Mucosa of descending colon (tissue), 3 donors: ENCODE measurements around the gene SLC35G4. TPM values are rescaled to one million over a fixed set of nuclear protein-coding genes. Genes with fewer than 3 reads are reported as not detected.

Experiments
- ATAC-seq: fragments of 200-7000 bp; cut with Tn5 transposase; one replicate; pipeline ENCODE4 v1.9.1; 2020; ENCODE audit warnings: mild to moderate bottlenecking, moderate library complexity
- DNase-seq, 3 donors: peaks; one replicate each; pipeline ENCODE4 v3.0.0-alpha.2; 2020
- H3K36me3 ChIP-seq: fragments of 200-600 bp; one replicate; pipeline ENCODE4 v1.8.0; 2021; ENCODE audit warnings: low read depth, mild to moderate bottlenecking
- H3K4me1 ChIP-seq: fragments of 200-600 bp; one replicate; pipeline ENCODE4 v1.8.0; 2021; ENCODE audit warnings: low read depth, mild to moderate bottlenecking
- H3K4me3 ChIP-seq: fragments of 200-600 bp; one replicate; pipeline ENCODE4 v1.8.0; 2021; ENCODE audit warnings: mild to moderate bottlenecking
- H3K9me3 ChIP-seq: fragments of 200-600 bp; one replicate; pipeline ENCODE4 v1.8.0; 2021; ENCODE audit warnings: mild to moderate bottlenecking
- intact Hi-C, 2 donors: fragments of 100-400 bp; cut with DNase I in 1 of 2; cut with micrococcal nuclease in 1 of 2; formaldehyde crosslinking; loops; one replicate each; pipeline versions ENCODE4 v1.11.0 to v1.11.1; 2022; cut with DNase I, micrococcal nuclease
- microRNA-seq: library from miRNA; unstranded; fragments of <30 nt; microRNA quantifications from one replicate; pipeline ENCODE4, GENCODE V29; 2019
- total RNA-seq, 3 donors: library from RNA; stranded (reverse); fragmentation: NEBNext Ultra II Directional in 2 of 3; extraction: Animal tissue kit (Norgen Biotek cat#: 25700) in 2 of 3; gene quantifications; one replicate each; pipeline versions ENCODE4 v1.2.1 to v1.2.4, GENCODE V29; 2021 to 2023
- TF ChIP-seq, protein P1 (sequence below): fragments of 200-600 bp; IDR thresholded peaks from one replicate; pipeline ENCODE4 v1.8.0; 2022; ENCODE audit warnings: antibody characterized with exemption, mild to moderate bottlenecking
- donor health status: DM: no; HTN: no; CAD: no; lungs with moderate emphysema.
- donor health status: DM: no; HTN: no; CAD: no.
- donor health status: DM: no; HTN: yes; CAD: no.

SLC35G4 gene
- total RNA-seq, 3 donors from 2014 or later: not detected

DNA sequence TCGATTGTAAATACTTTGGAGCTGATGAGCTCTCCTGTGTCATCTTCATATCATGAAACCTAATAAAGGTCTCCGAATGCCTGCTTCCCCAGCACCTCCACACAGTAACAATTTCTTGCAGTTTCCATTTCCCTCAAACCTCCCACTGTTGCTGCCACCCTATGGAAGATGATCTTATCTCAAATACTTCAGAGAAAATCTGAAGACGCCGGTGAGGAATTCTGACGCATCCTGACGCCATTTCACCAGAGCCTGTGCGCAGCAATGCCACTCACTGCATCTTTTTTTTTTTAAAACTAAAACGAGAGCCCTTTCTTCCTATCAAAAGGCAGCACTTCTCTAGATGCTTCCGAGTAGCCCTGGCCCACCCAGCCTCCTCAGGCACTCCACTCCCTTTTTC lies 47.8 kb downstream of the SLC35G4 start:
- H3K36me3 ChIP-seq: no peaks in the 10 kb centered on the region
- intact Hi-C loops: no loop called here
- TF ChIP-seq, protein P1, sequence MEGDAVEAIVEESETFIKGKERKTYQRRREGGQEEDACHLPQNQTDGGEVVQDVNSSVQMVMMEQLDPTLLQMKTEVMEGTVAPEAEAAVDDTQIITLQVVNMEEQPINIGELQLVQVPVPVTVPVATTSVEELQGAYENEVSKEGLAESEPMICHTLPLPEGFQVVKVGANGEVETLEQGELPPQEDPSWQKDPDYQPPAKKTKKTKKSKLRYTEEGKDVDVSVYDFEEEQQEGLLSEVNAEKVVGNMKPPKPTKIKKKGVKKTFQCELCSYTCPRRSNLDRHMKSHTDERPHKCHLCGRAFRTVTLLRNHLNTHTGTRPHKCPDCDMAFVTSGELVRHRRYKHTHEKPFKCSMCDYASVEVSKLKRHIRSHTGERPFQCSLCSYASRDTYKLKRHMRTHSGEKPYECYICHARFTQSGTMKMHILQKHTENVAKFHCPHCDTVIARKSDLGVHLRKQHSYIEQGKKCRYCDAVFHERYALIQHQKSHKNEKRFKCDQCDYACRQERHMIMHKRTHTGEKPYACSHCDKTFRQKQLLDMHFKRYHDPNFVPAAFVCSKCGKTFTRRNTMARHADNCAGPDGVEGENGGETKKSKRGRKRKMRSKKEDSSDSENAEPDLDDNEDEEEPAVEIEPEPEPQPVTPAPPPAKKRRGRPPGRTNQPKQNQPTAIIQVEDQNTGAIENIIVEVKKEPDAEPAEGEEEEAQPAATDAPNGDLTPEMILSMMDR: no peak
- no peak overlapping the region for H3K4me3 ChIP-seq
- no peaks in the 10 kb centered on the region for H3K4me1 ChIP-seq
- DNase-seq (no peak), ATAC-seq (no peak)
- no peaks in the 10 kb centered on the region for H3K9me3 ChIP-seq

DNA sequence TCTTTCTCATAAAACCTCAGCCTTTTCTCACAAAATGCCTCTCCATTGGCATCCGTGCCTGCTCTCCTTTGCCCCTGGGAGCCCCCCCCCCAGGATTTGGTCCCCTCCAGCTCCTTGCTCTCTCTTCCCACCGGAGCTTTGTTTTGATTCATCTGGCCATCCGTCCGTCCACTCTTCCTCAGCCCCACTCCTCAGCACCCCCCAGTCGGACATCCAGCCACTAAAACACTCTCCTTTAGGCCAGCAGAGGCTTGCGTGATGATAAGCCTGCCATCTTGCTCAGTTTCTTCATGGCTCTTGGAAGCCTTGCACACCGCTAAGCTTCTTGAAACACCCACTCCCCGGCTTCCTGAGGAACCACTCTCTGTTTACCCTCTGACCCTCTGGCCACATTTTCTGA lies 48.2 kb downstream of the SLC35G4 start:
- TF ChIP-seq, protein P1: no peak
- no peak overlapping the region for H3K4me3 ChIP-seq
- no peaks in the 10 kb centered on the region for H3K4me1 ChIP-seq
- intact Hi-C loops: no loop called here
- H3K9me3 ChIP-seq: no peaks in the 10 kb centered on the region
- ATAC-seq: no peak
- DNase-seq: no peak
- H3K36me3 ChIP-seq: no peaks in the 10 kb centered on the region

DNA sequence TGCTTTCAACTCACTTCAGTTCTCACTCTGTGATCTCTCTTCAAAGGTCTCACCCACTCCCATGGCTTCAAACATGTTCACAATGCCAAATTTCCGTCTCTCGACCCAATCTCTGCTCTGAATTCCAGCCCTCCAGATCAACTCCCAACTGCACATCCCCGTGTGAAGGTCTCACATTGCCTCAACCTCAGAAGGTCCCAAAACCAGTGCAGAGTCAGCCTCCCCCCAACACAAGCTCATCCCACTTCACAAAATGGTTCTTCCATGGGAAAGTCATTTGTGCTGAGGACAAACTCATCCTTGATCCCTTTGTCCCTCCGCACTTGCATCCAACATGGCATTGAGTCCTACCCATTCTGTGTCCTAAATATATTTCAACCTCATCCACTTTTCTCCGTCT lies 48.6 kb downstream of the SLC35G4 start:
- no peak for ATAC-seq
- no peak for DNase-seq
- H3K9me3 ChIP-seq: no peaks in the 10 kb centered on the region
- no peaks in the 10 kb centered on the region for H3K36me3 ChIP-seq
- intact Hi-C loops: no loop called here
- no peak overlapping the region for H3K4me3 ChIP-seq
- H3K4me1 ChIP-seq: no peaks in the 10 kb centered on the region
- TF ChIP-seq, protein P1: no peak

DNA sequence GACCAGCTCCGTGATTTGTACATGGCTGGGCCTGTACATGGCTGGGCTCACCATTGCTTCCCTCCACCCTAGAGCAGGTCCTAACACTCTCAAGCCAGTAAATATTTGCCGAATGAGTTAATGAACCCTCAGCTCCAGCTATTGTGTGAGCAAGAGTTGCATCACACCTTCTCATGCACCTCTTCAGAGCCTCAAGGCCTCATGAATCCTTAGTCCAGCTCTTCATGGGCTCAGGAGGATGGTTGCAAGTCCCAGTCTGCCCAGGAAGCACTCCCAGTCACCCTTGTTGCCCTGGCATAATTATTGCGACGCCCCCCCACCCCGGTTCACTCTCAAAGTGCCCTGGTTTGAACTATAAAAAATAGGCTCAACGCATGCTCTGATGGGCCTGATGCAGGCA lies 49.6 kb downstream of the SLC35G4 start:
- DNase-seq (no peak), ATAC-seq (no peak)
- no peaks in the 10 kb centered on the region for H3K9me3 ChIP-seq
- H3K36me3 ChIP-seq: no peaks in the 10 kb centered on the region
- no peaks in the 10 kb centered on the region for H3K4me1 ChIP-seq
- H3K4me3 ChIP-seq: no peak overlapping the region
- TF ChIP-seq, protein P1: no peak
- intact Hi-C loops: no loop called here

Small RNA genes lying within 50 kb of the gene (microRNA-seq; reads per million reads assigned to microRNA genes)
- gene MIR7153: not detected

Other genes starting within 250 kb of the SLC35G4 start
- 10 to 100 TPM in 1 of 3 donors, 1 to 10 TPM in 2; 4.7 to 20.7 (median 5.3) TPM for gene GNAL, start 79.7 kb downstream of the SLC35G4 start, total RNA-seq
- gene CHMP1B, start 241.8 kb downstream of the SLC35G4 start, total RNA-seq: 10 to 100 TPM; 60.9 to 88.3 (median 66.7) TPM